Astrocyte of the cerebellum (primary cell): Measurements from ENCODE around the gene SWT1.
"Not testable (repeated sequence)": the region's sequence is repeated elsewhere in the genome, so short reads cannot be mapped to it uniquely, and the experiment has no call there.

Experiments used
- DNase-seq: peaks from one replicate; pipeline ENCODE4 v3.0.0-alpha.2; 2011; ENCODE audit warnings: low read depth
- H3K4me3 ChIP-seq: 2 replicates; pipeline ENCODE4 v1.5.1; 2011; ENCODE audit warnings: mild to moderate bottlenecking, low read depth, low read length, moderate library complexity
- CTCF ChIP-seq: IDR thresholded peaks from 2 replicates; pipeline ENCODE4 v1.5.1; 2012; ENCODE audit warnings: low read length, low read depth, moderate library complexity, mild to moderate bottlenecking; ENCODE audit errors: missing control alignments
- in situ Hi-C: cut with HindIII; loops from 2 replicates; pipeline ENCODE4 v1.10.0; 2017; ENCODE audit warnings: low sequenced_read_pairs

Gene SWT1

GRCh38 chr1:185207980-185208602 is 51.1 kb downstream of the SWT1 start:
- in situ Hi-C loops: no loop called here

GRCh38 chr1:185208626-185209180 is 51.7 kb downstream of the SWT1 start:
- no peak for TF ChIP-seq CTCF
- no peak overlapping the region for H3K4me3 ChIP-seq
- in situ Hi-C loops: no loop called here
- DNase-seq: no peak

More at GRCh38 chr1:185207980-185208602, 51.1 kb downstream of the SWT1 start:
- no peak overlapping the region for H3K4me3 ChIP-seq
- no peak for TF ChIP-seq CTCF
- DNase-seq: no peak

GRCh38 chr1:185209357-185209756 is 52.4 kb downstream of the SWT1 start:
- H3K4me3 ChIP-seq, DNase-seq, in situ Hi-C loops: not testable (repeated sequence)

- DNase-seq: no peak
- in situ Hi-C loops: no loop called here
- no peak for TF ChIP-seq CTCF
- H3K4me3 ChIP-seq: no peak overlapping the region
Observed at GRCh38 chr1:185213091-185213490, 56.1 kb downstream of the SWT1 start.

GRCh38 chr1:185215911-185216310 is 58.9 kb downstream of the SWT1 start:
- DNase-seq: no peak
- TF ChIP-seq CTCF: no peak
- in situ Hi-C loops: no loop called here

GRCh38 chr1:185224132-185224531 is 67.2 kb downstream of the SWT1 start:
- no peak overlapping the region for H3K4me3 ChIP-seq
- no peak for TF ChIP-seq CTCF
- no peak for DNase-seq
- in situ Hi-C loops: no loop called here

More at GRCh38 chr1:185215911-185216310, 58.9 kb downstream of the SWT1 start:
- H3K4me3 ChIP-seq: no peak overlapping the region

- in situ Hi-C loops: no loop called here
- no peak overlapping the region for H3K4me3 ChIP-seq
- TF ChIP-seq CTCF: no peak
- DNase-seq: no peak
Observed at GRCh38 chr1:185227161-185227560, 70.2 kb downstream of the SWT1 start.
